ENCODE data around the gene RASD1. TPM values are rescaled to one million over a fixed set of nuclear protein-coding genes. Genes with fewer than 3 reads are reported as not detected.

RASD1 gene
- polyA plus RNA-seq, 2 of the 4 experiments (the other 2 are of a cell fraction), result 0.92 to 1.4 TPM

DNA sequence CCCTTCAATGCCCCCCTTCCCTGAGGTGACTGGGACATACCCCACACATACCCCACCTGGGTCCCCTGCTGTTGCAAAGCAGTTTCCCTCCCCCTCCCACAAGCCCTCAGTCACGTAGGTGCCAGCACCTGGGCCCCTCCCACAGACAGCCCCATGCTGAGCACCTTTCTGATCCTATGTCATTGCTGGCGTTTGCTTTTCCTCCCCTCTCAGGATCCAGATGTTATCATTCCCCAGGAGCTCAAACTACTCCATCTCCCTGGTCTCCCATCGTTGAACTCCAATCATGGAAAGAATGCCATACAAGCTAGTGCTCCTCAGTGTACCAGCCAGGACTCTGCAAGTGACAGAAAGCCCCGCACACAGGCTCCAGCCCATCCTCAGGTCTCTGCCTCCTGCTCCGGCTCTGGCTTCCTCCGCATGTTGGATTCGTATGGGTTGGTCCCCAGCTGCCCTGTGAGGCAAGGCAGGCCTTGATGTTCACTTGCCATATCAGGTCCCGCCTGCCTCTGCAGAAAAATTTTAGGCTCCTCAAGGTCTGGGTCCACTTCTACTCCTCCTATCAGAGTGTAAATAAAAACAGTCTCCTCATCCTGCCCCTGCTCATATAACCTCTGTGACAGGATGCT lies 50.8 kb downstream of the RASD1 start:
- TF ChIP-seq, protein P1, sequence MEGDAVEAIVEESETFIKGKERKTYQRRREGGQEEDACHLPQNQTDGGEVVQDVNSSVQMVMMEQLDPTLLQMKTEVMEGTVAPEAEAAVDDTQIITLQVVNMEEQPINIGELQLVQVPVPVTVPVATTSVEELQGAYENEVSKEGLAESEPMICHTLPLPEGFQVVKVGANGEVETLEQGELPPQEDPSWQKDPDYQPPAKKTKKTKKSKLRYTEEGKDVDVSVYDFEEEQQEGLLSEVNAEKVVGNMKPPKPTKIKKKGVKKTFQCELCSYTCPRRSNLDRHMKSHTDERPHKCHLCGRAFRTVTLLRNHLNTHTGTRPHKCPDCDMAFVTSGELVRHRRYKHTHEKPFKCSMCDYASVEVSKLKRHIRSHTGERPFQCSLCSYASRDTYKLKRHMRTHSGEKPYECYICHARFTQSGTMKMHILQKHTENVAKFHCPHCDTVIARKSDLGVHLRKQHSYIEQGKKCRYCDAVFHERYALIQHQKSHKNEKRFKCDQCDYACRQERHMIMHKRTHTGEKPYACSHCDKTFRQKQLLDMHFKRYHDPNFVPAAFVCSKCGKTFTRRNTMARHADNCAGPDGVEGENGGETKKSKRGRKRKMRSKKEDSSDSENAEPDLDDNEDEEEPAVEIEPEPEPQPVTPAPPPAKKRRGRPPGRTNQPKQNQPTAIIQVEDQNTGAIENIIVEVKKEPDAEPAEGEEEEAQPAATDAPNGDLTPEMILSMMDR (IDR thresholded peaks at IDR 0.05), result no peak
- TF ChIP-seq FOSB (CRISPR knock-in tag; IDR thresholded peaks at IDR 0.05), result peak; percentile 79; the same call in 1 of the 2 replicates
- ATAC-seq (peak; percentile 21 to 26), FAIRE-seq (no peak), DNase-seq (ENCODE audit: low read depth in 1 of 2, low spot score in 1 of 2) (peak; percentile 19 to 27)
- WGBS (ENCODE audit: missing lambda C conversion rate), result 33% methylated on average over 8 of the region's 8 CpGs
- Histone ChIP-seq H3K27ac (peak overlapping the region; percentile 71 to 83), H3K4me1 (peaks cover 55% of the 10 kb centered on the region), H3K4me3 (peak overlapping the region; percentile 14; the same call in 1 of the 3 replicates), H3K9me3 (peaks cover 11% of the 10 kb centered on the region; the same call in 2 of the 3 replicates), H3K4me2 (peak overlapping the region; percentile 83)
- ChIA-PET POLR2A (interaction anchor here (0.7 to 2.8 kb wide), 3 partner anchors 10 to 145 kb away, joined by 3 to 12 read pairs (median 11); partner anchors contain the start of gene RASD1), CTCF (interaction anchor here (0.8 to 6.5 kb wide), 9 partner anchors 16 to 304 kb away, joined by 3 to 48 read pairs (median 4); partner anchors contain the start of gene RASD1)

Small RNAs within 50 kb of the gene (small RNA-seq; reads per million reads assigned to genes)
- 0 reads per million in 6 experiments for gene RF00019

Other genes starting within 250 kb of the RASD1 start
- gene COPS3, start 215.1 kb downstream of the RASD1 start, polyA plus RNA-seq (2011; rRNA removed), result 204 and 209 TPM in 2 replicates
- 144 to 164 TPM (median 149 TPM) in 3 replicates for gene COPS3, start 215.1 kb downstream of the RASD1 start, polyA plus RNA-seq (2017; fragmentation: RNase III; extraction: RNeasy Plus Mini Kit Qiagen cat#74134 plus additional on column Dnase treatment)
- 5.3 and 6.5 TPM in 2 replicates for gene NT5M, start 193.0 kb downstream of the RASD1 start, polyA plus RNA-seq (2011; rRNA removed)
- 4.2 to 6.3 TPM (median 5.9 TPM) in 3 replicates for gene NT5M, start 193.0 kb downstream of the RASD1 start, polyA plus RNA-seq (2017; fragmentation: RNase III; extraction: RNeasy Plus Mini Kit Qiagen cat#74134 plus additional on column Dnase treatment)
- gene MED9, start 19.4 kb downstream of the RASD1 start, polyA plus RNA-seq (2011; rRNA removed), result 13.0 and 15.2 TPM in 2 replicates
- 15.9 to 17.4 TPM (median 17.4 TPM) in 3 replicates for gene MED9, start 19.4 kb downstream of the RASD1 start, polyA plus RNA-seq (2017; fragmentation: RNase III; extraction: RNeasy Plus Mini Kit Qiagen cat#74134 plus additional on column Dnase treatment)
- gene PEMT, start 95.3 kb upstream of the RASD1 start, polyA plus RNA-seq (2011; rRNA removed), result 47.8 and 62.4 TPM in 2 replicates
- gene PEMT, start 95.3 kb upstream of the RASD1 start, polyA plus RNA-seq (2017; fragmentation: RNase III; extraction: RNeasy Plus Mini Kit Qiagen cat#74134 plus additional on column Dnase treatment), result 40.1 to 47.5 TPM (median 43.0 TPM) in 3 replicates
- gene RAI1, start 185.1 kb upstream of the RASD1 start, polyA plus RNA-seq (2011; rRNA removed), result 3.5 and 7.1 TPM in 2 replicates
- gene RAI1, start 185.1 kb upstream of the RASD1 start, polyA plus RNA-seq (2017; fragmentation: RNase III; extraction: RNeasy Plus Mini Kit Qiagen cat#74134 plus additional on column Dnase treatment), result 18.9 to 23.8 TPM (median 23.3 TPM) in 3 replicates

Measured in A549 (cell line).